WI38 (cell line): ENCODE measurements around the gene ABCB11.

Source experiments
- H3K4me3 ChIP-seq: 2 replicates; pipeline ENCODE4 v1.5.1; 2011; ENCODE audit warnings: low read depth, mild to moderate bottlenecking, control low read depth, low read length
- TF ChIP-seq, protein P1 (sequence below): IDR thresholded peaks from 2 replicates; pipeline ENCODE4 v1.5.1; 2012; ENCODE audit warnings: low read depth, mild to moderate bottlenecking, control low read depth, low read length

The ABCB11 gene

DNA sequence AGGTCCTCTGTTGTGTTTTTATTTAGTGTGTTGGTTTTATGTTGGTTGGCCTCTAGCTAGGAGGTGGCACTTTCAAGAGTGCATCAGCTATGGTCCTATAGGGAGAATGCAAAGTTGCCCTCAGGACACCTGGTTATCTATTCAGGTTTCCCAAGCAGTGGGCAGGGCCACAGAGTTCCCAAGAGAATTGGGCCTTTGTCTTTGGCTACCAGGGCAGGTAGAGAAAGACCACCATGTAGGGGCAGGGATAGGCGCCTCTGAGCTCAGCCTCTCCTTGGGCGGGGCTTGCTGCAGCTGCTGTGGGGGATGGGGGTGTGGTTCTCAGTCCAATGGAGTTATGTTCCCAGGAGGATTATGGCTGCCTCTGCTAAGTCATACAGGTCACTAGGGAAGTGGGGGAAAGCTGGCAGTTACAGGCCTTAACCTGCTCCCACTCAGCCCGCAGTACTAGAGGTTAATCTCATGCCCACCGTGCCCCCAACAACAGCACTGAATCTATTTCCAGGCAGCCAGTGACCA, 26.0 kb downstream of the ABCB11 start:
- TF ChIP-seq, protein P1, sequence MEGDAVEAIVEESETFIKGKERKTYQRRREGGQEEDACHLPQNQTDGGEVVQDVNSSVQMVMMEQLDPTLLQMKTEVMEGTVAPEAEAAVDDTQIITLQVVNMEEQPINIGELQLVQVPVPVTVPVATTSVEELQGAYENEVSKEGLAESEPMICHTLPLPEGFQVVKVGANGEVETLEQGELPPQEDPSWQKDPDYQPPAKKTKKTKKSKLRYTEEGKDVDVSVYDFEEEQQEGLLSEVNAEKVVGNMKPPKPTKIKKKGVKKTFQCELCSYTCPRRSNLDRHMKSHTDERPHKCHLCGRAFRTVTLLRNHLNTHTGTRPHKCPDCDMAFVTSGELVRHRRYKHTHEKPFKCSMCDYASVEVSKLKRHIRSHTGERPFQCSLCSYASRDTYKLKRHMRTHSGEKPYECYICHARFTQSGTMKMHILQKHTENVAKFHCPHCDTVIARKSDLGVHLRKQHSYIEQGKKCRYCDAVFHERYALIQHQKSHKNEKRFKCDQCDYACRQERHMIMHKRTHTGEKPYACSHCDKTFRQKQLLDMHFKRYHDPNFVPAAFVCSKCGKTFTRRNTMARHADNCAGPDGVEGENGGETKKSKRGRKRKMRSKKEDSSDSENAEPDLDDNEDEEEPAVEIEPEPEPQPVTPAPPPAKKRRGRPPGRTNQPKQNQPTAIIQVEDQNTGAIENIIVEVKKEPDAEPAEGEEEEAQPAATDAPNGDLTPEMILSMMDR = no peak
- H3K4me3 ChIP-seq = no peak overlapping the region

- H3K4me3 ChIP-seq = no peak overlapping the region
- TF ChIP-seq, protein P1 = no peak
Measured at GRCh38 chr2:169002161-169002738, 28.9 kb downstream of the ABCB11 start.

- TF ChIP-seq, protein P1 = no peak
- no peak overlapping the region for H3K4me3 ChIP-seq
Measured at GRCh38 chr2:169001116-169001815, 29.9 kb downstream of the ABCB11 start.

DNA sequence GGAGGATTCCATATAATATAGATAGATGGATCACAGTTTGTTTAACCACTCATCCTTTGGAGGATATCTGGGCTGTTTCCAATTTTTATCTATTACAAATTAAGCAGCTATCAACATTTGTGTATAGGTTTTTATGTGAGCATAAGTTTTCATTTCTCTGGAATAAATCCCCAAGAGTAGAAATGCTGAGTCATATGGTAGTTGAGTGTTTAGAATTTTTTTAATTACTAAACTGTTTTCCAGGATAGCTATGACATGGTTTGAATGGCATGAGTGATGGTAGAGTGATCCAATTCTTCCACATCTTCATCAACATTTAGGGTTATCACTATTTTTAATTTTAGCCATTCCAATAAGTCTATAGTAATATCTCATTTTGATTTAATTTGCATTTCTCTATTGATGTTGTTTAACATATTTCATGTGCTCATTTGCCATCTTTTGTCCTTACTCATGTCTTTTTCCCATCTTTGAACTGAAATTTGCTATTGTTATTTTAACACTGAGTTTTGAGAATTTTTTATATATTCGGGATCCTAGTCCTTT, 31.4 kb downstream of the ABCB11 start:
- TF ChIP-seq, protein P1 = no peak
- no peak overlapping the region for H3K4me3 ChIP-seq

DNA sequence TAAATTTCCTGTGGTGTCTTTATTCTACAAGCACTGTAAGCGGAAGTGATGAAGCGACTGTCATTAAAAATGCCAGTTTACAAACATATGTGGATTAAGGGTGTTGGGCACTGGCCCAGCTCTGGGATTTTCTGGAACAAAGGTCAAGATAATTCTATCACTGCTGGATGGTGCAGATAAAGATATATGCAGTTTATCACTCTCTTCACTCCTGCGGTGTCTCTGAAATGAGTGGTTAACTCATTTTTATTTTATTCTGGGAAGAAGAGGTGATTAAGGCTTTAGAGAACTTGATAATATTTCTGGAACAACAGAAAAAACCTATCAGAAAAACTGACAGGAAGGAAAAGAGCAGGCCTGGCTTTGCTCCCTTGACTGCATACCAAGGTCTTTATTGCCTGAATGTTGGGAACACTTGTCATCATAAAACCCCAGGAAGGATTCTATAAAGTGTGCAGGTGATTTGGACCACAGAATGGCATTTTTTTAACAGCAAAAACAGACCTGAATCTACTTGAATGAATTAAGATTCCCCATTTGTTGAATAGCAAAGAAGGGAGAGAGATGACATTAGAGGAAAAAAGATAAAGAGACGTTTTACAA, 32.4 kb downstream of the ABCB11 start:
- H3K4me3 ChIP-seq = no peak overlapping the region
- TF ChIP-seq, protein P1 = no peak

- TF ChIP-seq, protein P1 = no peak
Measured at GRCh38 chr2:168997794-168998193, 33.3 kb downstream of the ABCB11 start.

DNA sequence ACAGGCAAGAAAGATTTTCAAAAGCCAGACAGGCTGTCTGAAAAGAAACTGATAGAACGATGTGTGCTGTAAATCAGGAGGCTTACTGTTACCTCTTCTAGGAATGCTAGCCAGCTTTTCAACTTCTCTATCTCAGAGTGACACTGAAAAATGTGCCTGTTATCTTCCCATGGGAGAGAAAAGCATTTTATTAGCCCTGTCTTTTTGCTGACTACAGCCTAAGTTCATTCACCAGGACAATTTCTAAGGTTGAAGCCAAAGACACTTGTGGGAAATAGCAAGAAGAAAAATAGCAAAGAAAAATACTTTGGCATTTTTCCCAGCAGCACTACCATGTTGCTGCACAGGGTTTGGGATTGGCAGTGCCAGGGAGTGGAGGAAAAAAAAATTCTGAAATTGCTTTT, 34.0 kb downstream of the ABCB11 start:
- H3K4me3 ChIP-seq = no peak overlapping the region
- TF ChIP-seq, protein P1 = no peak

More at GRCh38 chr2:168997794-168998193, 33.3 kb downstream of the ABCB11 start:
- no peak overlapping the region for H3K4me3 ChIP-seq
